Keratinocyte (primary cell): Measurements from ENCODE around the gene PLCL2.

Experiments
- CTCF ChIP-seq, 3 experiments: IDR thresholded peaks in 1 of 3; conservative IDR thresholded peaks in 1 of 3; optimal IDR thresholded peaks in 1 of 3; 2 replicates in 2 of 3; 3 replicates in 1 of 3; pipeline versions ENCODE3 to v1.5.1; 2011; ENCODE audit warnings: low read length in 3 of 3, mild to moderate bottlenecking in 3 of 3, moderate library complexity in 2 of 3, control low read depth in 1 of 3, inconsistent platforms in 1 of 3; ENCODE audit not compliant: insufficient read depth in 2 of 3; ENCODE audit errors: extremely low read depth in 1 of 3
- EZH2 ChIP-seq: IDR thresholded peaks from one replicate; pipeline ENCODE4 v1.6.1; 2012; ENCODE audit warnings: inconsistent platforms, mild to moderate bottlenecking, low read length, moderate library complexity

GRCh38 chr3:16886303-16886683 lies 1.5 kb downstream of the PLCL2 start:
- TF ChIP-seq CTCF (optimal IDR thresholded peaks at IDR 0.05 in 1 of 3, IDR thresholded peaks at IDR 0.05 in 1 of 3, conservative IDR thresholded peaks at IDR 0.05 in 1 of 3; ENCODE audit: extremely low read depth in 1 of 3, insufficient read depth in 2 of 3, low read length in 3 of 3) (no peak), EZH2 (no peak)
